GM15510 (cell line): ENCODE data around the gene XAB2.

Experiments
- POLR2A ChIP-seq: IDR thresholded peaks from 3 replicates; pipeline ENCODE4 v1.6.1; 2011; ENCODE audit warnings: borderline replicate concordance; ENCODE audit not compliant: insufficient read length; ENCODE audit errors: extremely low read depth

XAB2 gene

GRCh38 chr19:7627166-7627565, 2.2 kb downstream of the XAB2 start:
- TF ChIP-seq POLR2A = no peak

- no peak for TF ChIP-seq POLR2A
Measured at GRCh38 chr19:7625763-7626372, 3.5 kb downstream of the XAB2 start.

GRCh38 chr19:7624810-7625209, 4.5 kb downstream of the XAB2 start:
- TF ChIP-seq POLR2A = no peak

- no peak for TF ChIP-seq POLR2A
Measured at GRCh38 chr19:7623725-7624603, 5.4 kb downstream of the XAB2 start.

GRCh38 chr19:7622933-7623685, 6.2 kb downstream of the XAB2 start:
- no peak for TF ChIP-seq POLR2A

GRCh38 chr19:7620442-7621412, 8.6 kb downstream of the XAB2 start:
- no peak for TF ChIP-seq POLR2A

GRCh38 chr19:7619671-7620441, 9.5 kb downstream of the XAB2 start:
- no peak for TF ChIP-seq POLR2A

- no peak for TF ChIP-seq POLR2A
Measured at GRCh38 chr19:7618771-7619510, 10.4 kb downstream of the XAB2 start.

- no peak for TF ChIP-seq POLR2A
Measured at GRCh38 chr19:7618348-7618747, 11.0 kb downstream of the XAB2 start.

- TF ChIP-seq POLR2A = no peak
Measured at GRCh38 chr19:7617735-7618134, 11.6 kb downstream of the XAB2 start.

GRCh38 chr19:7617172-7617571, 12.2 kb downstream of the XAB2 start:
- no peak for TF ChIP-seq POLR2A

- TF ChIP-seq POLR2A = no peak
Measured at GRCh38 chr19:7614859-7615741, 14.2 kb downstream of the XAB2 start.
